Activated CD4-positive, alpha-beta T cell treated with anti-CD3 and anti-CD28 coated beads, Interleukin-2, Interleukin-6, amounts not matched to agents 100 ng/mL and 50 ng/mL, durations not matched to agents 16 hours and 8 hours (primary cell): Measurements from ENCODE around the gene RNF114.
"Not testable (repeated sequence)": the region's sequence is repeated elsewhere in the genome, so short reads cannot be mapped to it uniquely, and the experiment has no call there.

ENCODE experiments used
- DNase-seq: peaks from one replicate; pipeline ENCODE4 v3.0.0-alpha.2; 2020

The RNF114 gene

DNA sequence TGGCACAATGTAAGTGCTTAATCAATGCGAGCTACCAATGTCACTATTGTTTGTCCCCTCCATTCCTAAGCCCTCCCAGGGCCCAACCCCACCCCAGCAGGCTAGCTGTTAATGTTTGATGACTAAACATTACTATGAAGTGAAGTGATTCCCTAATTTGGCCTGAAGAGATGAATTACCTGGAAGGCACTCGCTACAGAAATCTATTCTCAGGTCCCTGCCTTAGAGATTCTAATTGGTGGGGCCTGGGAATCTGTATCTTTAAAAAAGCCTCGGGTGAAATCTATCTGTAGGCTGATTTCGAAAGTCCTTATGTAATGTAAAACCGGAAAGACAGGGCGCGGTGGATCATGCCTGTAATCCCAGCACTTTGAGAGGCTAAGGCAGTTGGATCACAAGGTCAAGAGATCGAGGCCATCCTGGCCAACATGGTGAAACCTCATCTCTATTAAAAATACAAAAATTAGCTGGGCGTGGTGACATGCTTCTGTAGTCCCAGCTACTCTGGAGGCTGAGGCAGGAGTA is 29.6 kb downstream of the RNF114 start:
- DNase-seq, result no peak

DNA sequence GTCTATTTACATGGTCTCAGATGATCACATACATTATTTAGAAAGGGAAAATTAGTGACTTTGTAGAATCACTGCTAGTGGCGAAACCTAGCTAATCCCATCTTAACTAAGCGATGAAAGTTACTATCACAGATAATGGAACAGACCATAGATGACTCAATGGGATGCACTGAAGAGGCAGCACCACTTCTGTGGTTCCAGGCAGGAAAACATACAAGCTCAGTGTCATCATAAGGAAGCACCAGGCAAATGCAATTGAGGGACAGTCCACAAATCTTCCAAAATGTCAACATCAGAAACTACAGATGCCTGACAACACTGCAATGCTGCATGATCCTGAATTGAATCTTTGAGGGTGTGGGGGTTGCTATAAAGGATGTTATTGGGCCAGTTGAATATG is 30.7 kb downstream of the RNF114 start:
- DNase-seq, result no peak

DNA sequence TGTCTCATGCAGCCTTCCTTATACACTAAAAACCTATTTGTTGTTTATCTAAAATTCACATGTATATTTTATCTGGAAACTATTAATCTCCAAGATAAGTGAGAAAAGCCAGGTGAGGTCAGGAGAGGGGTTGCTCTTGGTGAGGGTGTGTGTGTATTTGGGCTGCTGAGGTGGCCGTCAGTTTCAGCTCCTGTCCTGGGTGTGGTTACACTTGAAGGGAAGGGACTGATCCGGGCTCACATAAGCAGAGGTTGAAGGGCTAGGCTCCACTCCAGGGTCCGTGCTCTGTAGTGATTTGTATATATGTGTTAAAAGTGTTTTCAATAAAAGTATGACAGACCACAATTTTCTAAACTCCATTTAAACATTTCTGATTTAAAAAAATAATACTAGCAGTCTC is 33.0 kb downstream of the RNF114 start:
- DNase-seq, result no peak

DNA sequence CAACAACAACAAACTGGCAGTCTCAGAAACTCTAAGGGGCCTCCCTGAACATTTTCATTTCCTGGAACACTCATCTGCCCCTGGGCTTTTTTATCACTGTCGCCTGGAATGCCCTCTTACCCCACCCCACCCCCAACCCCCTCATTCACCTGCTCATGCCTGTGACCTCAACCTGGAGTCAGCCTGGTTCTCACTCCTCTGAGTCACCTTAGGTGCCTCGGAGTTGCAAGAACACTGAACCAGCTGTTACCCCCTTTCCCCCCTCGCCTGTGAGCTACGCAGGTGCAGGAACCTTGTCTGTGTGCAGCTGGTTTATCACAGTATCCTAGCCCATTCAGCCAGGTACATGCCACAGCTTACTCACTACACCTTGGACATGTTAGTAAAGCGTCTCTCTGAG is 33.7 kb downstream of the RNF114 start:
- no peak for DNase-seq

DNA sequence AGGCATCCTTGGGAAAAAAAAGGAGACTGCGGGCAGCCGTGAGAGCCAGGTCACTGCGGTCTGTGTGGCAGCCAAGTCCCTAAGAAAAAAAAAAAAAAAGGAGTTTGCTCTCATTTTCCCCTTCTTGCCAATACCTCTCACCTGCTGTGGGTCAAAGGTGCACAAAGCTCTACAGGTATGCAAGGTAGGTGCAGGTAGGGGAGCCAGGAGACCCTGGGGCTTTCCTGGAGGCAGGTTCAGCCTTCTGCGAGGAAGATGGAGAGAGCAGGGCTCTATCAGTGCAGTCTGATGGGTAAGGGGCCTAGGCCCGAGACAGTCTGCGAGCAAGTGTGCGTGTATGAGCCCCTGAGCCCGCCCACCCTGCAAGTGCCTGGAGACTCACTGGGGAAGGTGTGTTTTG is 34.3 kb downstream of the RNF114 start:
- no peak for DNase-seq

DNA sequence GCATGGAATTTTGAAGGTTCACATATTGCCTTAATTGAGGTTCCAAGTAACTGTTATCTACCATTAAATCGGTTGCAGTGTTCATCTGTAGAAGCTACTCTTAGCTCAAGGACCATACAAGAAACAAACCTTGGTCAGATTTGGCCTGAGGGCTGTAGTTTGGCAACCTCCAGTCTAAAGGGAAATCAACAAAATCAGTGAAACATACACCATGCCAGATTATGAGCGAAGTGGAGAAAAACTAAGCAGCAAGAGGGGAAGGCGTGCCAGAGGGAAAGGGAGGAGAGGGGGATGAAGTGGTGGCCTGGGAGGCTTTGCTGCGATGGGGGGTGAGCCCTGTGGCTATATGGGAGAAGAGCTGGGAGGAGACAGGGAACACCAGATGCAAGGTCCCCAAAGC is 37.8 kb downstream of the RNF114 start:
- DNase-seq, result no peak

- DNase-seq, result no peak
Measured at GRCh38 chr20:49976542-49976941, 40.3 kb downstream of the RNF114 start.

GRCh38 chr20:49977740-49978139 is 41.5 kb downstream of the RNF114 start:
- not testable (repeated sequence) for DNase-seq

GRCh38 chr20:49978685-49979029 is 42.5 kb downstream of the RNF114 start:
- no peak for DNase-seq

DNA sequence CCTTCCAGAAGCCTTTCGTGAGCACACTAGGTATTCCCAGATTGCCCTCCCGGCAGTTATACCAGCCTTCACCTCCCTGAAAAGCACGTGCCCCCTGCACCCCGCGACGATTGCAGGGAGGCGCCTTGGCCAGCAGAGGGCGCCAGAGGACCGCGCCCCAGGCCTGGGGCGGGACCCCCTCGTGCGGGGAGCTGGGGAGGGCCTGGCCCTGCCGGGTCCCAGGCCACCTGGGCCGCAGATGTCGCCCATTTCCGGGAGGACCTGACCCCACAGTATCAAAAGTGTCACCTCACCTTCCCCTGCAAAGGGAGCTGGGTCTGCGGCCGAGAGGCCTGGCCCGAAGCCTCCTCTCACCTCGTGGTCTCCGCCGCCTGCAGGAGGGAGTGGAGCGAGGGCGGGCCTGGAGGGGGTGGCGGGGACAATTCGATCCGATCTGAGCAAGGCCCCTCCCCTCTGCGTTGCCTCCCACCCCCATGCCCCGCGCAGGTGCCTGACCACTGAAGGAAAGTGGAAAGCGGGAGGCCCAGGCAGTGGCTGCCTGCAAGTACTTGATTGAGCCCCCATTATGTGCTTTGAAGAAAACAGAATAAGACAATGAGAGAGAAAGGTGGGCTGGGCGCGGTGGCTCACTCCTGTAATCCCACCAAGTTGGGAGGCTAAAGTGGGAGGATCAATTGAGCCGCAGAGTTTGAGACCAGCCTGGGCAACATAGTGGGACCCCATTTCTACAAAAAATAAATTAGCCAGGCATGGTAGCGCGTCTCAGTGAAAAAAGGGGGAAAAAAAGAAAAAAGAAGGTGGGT is 43.0 kb downstream of the RNF114 start:
- peak; percentile 76 for DNase-seq

- DNase-seq, result no peak
Measured at GRCh38 chr20:49980140-49981008, 44.2 kb downstream of the RNF114 start.

DNA sequence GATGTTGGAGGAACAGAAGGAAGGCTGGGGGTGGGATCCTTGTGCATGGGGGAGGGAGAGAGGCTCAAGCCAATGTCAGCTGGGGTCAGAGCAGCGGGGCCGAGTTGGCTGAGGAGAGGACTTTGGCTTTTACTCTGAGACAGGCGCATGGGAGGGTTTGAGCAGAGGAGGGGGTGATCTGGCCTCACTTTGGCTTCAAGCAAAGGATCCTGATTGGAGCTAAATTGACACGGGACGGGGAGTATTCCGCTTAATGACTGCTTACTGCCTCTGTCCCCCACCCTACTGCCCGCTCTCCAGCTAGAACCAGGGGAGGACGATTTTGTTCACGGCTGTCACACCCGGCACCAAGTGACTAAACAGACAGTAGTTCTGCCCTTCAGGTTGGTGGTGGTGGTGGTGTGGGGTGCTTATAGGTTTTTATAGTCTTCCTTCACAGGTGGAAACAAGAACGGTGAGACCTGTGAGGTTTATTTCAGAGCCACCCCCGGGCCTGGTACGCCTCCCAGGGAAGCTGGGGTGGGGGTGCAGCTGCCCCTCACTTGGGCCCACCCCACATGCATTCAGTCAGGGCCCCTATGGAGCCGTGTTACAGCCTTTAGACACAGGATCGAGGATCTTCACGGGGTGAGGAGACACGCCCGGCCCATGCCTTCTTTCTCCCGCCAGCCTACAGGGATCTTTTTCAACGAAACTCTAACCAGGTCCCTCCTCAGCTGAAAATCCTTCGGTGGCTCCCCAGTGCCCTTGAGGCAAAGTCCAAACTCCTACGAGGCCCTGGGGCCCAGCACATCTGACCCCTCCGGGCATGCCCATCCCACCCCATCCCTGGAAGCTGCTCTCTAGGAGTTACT is 45.2 kb downstream of the RNF114 start:
- no peak for DNase-seq

DNA sequence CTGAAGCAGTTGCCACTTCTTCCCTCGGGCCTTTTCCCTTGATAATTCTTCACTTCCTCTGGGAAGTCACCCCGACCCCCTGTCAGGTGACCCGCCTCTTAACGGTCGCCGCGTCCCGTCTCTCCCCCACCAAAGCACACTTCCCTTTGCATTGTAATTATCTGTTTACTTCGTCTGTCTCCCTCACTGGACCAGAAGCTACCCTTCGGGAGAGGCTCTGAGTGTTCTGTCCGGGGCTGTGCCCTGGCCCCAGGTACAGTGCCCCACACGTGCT is 45.8 kb downstream of the RNF114 start:
- no peak for DNase-seq

DNA sequence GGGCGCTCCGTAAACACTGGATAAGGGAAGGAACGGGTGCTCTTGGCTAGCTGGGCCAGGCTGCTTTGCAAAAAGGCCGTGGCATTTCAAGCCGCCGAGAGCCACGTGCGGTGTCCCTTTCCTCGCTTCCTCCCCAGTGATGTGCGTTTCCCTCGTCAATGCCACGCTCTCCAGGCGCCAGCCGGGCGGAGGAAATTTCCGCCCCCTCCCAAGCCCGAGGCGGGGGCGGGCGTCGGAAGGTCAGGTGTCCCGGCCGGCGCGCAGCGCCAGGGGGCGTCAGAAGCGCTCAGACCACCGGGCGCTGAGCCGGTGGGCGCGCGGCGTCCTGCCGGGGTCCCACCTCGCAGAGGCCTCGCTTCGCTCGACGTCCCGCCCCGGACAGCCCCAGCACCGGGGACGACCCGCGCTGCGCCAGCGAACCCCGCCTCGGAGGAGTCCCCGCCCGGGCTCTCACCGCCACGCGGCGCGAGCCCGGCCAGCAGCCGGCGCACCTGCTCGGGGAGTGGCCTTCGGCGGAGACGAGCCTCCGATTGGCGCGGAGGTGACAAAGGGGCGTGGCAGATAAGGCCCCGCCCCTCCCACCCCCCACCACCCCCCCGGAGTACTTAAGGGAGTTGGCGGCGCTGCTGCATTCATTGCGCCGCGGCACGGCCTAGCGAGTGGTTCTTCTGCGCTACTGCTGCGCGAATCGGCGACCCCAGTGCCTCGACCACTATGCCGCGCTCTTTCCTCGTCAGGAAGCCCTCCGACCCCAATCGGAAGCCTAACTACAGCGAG is 46.3 kb downstream of the RNF114 start, which contains the start of gene SNAI1:
Gene SNAI1, plus strand, starts transcription at position 635 of the 777 bp plus-strand sequence. Its CDS starts 80 bp downstream, at position 715.
- peak; percentile 82 for DNase-seq

DNA sequence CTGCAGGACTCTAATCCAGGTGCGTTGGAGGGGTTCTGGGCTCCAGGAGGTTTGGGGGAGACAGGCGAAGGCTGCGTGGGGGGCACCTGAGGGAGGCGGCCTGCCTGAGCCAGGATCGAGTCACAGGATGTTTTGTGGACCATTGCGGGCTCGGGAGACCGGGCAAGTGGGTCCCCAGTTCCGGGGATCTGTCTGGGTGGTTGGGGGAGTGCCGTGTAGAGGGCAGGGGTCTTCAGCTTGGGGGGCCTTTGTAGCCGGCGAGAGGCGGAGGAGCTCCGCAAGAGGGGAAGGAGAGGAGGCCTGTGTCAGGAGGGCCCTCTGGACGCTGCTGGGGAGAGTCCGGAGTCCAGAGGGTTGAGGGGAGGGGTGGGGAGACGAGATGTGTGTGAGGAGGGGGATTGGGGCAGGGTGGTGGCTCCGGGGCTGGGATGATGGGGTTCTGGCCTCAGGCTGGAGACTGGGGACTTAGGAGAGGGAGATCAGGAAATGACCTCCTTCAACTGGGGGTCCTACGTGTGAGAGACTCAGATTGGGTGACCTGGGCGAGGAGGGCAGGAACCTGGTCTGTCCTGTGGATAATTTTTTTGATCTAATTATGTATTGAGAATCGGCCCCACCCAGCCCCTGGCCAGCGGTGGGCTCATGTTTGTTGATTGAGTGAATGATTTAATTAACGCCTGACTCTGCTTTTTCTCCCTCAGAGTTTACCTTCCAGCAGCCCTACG is 47.1 kb downstream of the RNF114 start:
- DNase-seq, result no peak

DNA sequence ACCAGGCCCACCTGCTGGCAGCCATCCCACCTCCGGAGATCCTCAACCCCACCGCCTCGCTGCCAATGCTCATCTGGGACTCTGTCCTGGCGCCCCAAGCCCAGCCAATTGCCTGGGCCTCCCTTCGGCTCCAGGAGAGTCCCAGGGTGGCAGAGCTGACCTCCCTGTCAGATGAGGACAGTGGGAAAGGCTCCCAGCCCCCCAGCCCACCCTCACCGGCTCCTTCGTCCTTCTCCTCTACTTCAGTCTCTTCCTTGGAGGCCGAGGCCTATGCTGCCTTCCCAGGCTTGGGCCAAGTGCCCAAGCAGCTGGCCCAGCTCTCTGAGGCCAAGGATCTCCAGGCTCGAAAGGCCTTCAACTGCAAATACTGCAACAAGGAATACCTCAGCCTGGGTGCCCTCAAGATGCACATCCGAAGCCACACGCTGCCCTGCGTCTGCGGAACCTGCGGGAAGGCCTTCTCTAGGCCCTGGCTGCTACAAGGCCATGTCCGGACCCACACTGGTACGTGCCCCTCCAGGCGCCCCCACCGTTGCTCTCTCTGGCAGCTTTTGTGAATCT is 47.7 kb downstream of the RNF114 start:
- no peak for DNase-seq

DNA sequence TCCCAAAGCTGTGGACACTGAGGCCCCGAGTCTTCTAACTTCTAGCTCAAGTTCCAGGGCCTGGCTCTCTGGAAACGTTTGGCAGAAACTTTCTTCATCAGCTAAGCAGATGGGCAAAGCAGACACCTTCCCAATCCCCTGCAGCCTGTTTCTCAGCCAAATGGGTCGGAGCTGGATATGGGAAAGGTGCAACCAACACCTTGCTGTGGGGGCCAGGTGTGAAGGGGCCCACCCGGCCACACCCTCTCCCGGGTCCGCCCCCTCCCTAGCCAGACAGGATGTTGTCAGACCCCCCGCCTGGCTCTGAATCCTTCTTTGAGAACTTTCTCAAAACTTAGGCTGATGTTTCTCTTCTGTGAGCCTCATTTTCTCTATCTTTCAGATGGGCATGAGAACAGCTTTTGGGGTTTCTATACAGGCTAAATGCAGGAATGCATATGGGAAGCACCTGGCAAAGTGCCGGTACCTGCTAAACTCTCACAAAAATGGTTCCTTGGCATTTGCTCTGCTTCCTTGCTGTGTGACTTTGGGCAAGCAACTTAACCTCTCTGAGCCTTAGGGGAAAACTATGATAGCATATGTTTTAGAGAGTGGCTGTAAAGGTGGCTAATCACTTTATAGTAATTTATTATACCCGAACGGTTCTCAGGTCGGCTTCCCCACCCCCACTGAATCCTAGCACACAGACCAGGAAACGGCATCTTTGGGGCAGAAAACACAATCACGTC is 48.4 kb downstream of the RNF114 start:
- no peak for DNase-seq

GRCh38 chr20:49985157-49985556 is 49.0 kb downstream of the RNF114 start:
- no peak for DNase-seq

DNA sequence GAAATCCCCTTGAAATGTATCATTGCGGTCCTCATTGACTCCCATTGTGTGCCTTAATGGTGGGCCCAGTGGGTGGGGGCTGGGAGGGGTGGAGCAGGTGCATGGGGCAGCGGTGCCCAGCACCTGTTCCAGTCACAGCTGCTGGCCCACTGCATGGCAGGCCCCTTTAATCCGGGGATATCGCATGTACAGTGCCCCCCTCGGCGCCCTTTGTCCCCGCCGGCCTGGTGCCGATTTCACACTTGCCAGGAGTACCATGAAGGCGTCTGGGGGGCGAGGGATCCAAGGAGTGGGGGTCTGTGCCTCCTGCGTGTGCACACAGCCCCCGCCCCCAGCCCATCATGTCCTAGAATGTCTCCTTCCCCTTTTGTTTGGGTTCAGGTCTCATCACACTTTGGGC is 49.4 kb downstream of the RNF114 start:
- DNase-seq, result no peak

- no peak for DNase-seq
Measured at GRCh38 chr20:49986049-49986448, 49.9 kb downstream of the RNF114 start.
